ENCODE data around the gene RAB17.

- TF ChIP-seq, protein P1, sequence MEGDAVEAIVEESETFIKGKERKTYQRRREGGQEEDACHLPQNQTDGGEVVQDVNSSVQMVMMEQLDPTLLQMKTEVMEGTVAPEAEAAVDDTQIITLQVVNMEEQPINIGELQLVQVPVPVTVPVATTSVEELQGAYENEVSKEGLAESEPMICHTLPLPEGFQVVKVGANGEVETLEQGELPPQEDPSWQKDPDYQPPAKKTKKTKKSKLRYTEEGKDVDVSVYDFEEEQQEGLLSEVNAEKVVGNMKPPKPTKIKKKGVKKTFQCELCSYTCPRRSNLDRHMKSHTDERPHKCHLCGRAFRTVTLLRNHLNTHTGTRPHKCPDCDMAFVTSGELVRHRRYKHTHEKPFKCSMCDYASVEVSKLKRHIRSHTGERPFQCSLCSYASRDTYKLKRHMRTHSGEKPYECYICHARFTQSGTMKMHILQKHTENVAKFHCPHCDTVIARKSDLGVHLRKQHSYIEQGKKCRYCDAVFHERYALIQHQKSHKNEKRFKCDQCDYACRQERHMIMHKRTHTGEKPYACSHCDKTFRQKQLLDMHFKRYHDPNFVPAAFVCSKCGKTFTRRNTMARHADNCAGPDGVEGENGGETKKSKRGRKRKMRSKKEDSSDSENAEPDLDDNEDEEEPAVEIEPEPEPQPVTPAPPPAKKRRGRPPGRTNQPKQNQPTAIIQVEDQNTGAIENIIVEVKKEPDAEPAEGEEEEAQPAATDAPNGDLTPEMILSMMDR (IDR thresholded peaks at IDR 0.05; ENCODE audit: poor library complexity) = no peak
- no peak for TF ChIP-seq EZH2phosphoT487 (IDR thresholded peaks at IDR 0.05; ENCODE audit: low read depth, severe bottlenecking, unreplicated experiment)
Measured at GRCh38 chr2:237624565-237624964, 34.0 kb upstream of the RAB17 start.

All from hepatocyte (in vitro differentiated cells).